ENCODE measurements around the gene GHRH.

GRCh38 chr20:37229357-37229756 lies 32.3 kb downstream of the GHRH start:
- TF ChIP-seq EZH2phosphoT487 (IDR thresholded peaks at IDR 0.05; ENCODE audit: borderline replicate concordance, low read depth, low read length): no peak
- TF ChIP-seq CTCF (conservative IDR thresholded peaks at IDR 0.05; ENCODE audit: low read length): no peak
